GM10248 (cell line): ENCODE measurements around the gene STAM.
"Not testable (repeated sequence)": the region's sequence is repeated elsewhere in the genome, so short reads cannot be mapped to it uniquely, and the experiment has no call there.

ENCODE experiments used
- CTCF ChIA-PET: fragments of 300-600 bp; sonication (Branson Sonifier 250); formaldehyde crosslinking; extraction: SDS; loops from one replicate; lab custom pipeline; 2021; ENCODE audit warnings: antibody characterized with exemption; lab: Yijun Ruan, JAX
- POLR2A ChIA-PET: fragments of 350-650 bp; sonication (Branson Sonifier 250); formaldehyde crosslinking; extraction: SDS; loops from one replicate; lab custom pipeline; 2020; ENCODE audit warnings: antibody characterized with exemption; lab: Yijun Ruan, JAX
- DNase-seq: peaks from one replicate; pipeline ENCODE4 v3.0.0; 2012; ENCODE audit errors: extremely low spot score
- CTCF ChIP-seq: IDR thresholded peaks from 2 replicates; pipeline ENCODE4 v1.5.1; 2012; ENCODE audit warnings: mild to moderate bottlenecking, low read depth; ENCODE audit errors: extremely low read depth, missing control alignments, control extremely low read depth

STAM gene

GRCh38 chr10:17624996-17625395 is 19.0 kb upstream of the STAM start:
- ChIA-PET POLR2A (no interaction called here), CTCF (no interaction called here)
- TF ChIP-seq CTCF = no peak
- no peak for DNase-seq

- ChIA-PET POLR2A (interaction anchor here (0.7 kb wide), 1 partner anchor 120 kb away, joined by 7 read pairs; no protein-coding TSS in a partner anchor), CTCF (no interaction called here)
- no peak for DNase-seq
- TF ChIP-seq CTCF = no peak
Observed at GRCh38 chr10:17626656-17627055, 17.3 kb upstream of the STAM start.

- DNase-seq, POLR2A ChIA-PET: not testable (repeated sequence)
- CTCF ChIA-PET = interaction anchor here (1.1 kb wide), 1 partner anchor 103 kb away, joined by 3 read pairs; no protein-coding TSS in a partner anchor
Observed at GRCh38 chr10:17632590-17632989, 11.4 kb upstream of the STAM start.

GRCh38 chr10:17633353-17633752 is 10.6 kb upstream of the STAM start:
- POLR2A ChIA-PET = interaction anchor here (1.0 kb wide), 1 partner anchor 11 kb away, joined by 4 read pairs; the partner anchor contains the start of gene STAM
- CTCF ChIA-PET = interaction anchor here (1.1 to 1.4 kb wide), 2 partner anchors 10 to 103 kb away, joined by 3 read pairs; no protein-coding TSS in a partner anchor
- no peak for DNase-seq

GRCh38 chr10:17637869-17638268 is 6.1 kb upstream of the STAM start:
- ChIA-PET CTCF (interaction anchor here (1.5 kb wide), 1 partner anchor 99 kb away, joined by 3 read pairs; no protein-coding TSS in a partner anchor), POLR2A (no interaction called here)
- DNase-seq = no peak
- TF ChIP-seq CTCF = no peak

More at GRCh38 chr10:17633353-17633752, 10.6 kb upstream of the STAM start:
- TF ChIP-seq CTCF = no peak

GRCh38 chr10:17640331-17640816 is 3.6 kb upstream of the STAM start:
- TF ChIP-seq CTCF = no peak
- ChIA-PET CTCF (no interaction called here), POLR2A (no interaction called here)
- DNase-seq = no peak

GRCh38 chr10:17643339-17643754 is 604 bp upstream of the STAM start:
- POLR2A ChIA-PET = interaction anchor here (1.5 kb wide), 1 partner anchor 10 kb away, joined by 4 read pairs; no protein-coding TSS in a partner anchor
- no peak for DNase-seq
- no peak for TF ChIP-seq CTCF
- CTCF ChIA-PET = interaction anchor here (0.7 to 4.1 kb wide), 13 partner anchors 9 to 101 kb away, joined by 3 to 18 read pairs (median 4); no protein-coding TSS in a partner anchor
